Measurements from ENCODE around the gene MEX3B.
"Not testable (repeated sequence)": the region's sequence is repeated elsewhere in the genome, so short reads cannot be mapped to it uniquely, and the experiment has no call there.

MEX3B gene

DNA sequence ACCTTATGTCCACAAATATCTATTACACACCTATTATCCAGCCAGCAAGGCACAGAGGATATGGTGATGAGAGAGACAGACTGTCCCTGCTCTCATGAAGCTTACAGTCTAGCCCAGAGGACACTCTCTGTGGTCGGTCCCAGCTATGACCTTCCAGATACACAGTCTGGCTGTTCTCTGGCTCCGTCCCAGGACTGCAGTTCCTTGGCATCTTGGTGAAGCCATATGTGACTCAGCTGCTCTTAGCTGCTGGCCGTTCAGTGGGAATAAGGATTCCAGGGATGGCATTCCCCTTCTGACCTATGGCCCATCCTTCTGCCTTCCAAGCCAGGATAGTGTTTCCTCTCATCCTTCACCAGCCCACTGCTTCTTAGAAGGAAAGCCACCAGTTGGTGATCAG lies 30.8 kb downstream of the MEX3B start:
- in situ Hi-C loops (cut with MboI; ENCODE audit: low sequenced_read_pairs): no loop called here

DNA sequence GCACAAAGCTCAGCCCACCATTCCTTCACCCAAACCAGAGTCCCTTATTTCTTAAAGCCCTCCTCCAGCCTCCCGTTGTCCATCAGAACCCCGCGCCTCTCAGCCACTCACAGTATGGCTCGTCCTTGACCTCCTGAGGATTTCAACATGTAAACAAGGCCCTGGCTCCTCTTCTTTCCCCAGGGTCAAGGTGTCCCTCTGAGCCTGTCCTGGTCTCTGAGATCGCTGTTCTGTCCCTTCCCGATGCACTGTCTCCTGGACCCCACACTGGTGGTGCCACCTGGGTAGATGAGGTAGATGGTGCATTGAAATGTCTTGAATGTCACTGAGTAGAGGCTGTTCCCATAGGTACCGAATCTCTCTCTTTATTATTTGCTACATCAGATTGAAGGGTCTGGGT lies 32.9 kb downstream of the MEX3B start:
- in situ Hi-C loops (cut with MboI; ENCODE audit: low sequenced_read_pairs): no loop called here

DNA sequence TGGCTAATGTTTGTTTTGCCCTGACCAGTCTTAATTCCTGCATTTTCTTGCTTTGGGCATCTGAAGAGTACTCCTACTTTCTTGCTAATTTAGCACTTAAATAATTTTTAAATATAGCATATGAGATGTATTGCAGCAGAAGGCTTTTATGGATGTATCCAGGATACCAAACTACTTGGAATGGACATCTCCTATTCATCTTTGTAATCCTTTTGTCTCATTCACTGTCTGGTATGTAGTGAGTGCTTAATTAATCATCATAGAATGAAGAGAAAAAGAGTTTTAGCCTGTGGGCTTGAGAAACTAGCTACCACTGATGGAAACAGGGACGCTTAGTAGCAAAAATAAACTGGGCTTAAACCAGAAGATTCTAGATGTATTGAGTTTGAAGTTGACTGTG lies 40.6 kb downstream of the MEX3B start:
- in situ Hi-C loops (cut with MboI; ENCODE audit: low sequenced_read_pairs): no loop called here

DNA sequence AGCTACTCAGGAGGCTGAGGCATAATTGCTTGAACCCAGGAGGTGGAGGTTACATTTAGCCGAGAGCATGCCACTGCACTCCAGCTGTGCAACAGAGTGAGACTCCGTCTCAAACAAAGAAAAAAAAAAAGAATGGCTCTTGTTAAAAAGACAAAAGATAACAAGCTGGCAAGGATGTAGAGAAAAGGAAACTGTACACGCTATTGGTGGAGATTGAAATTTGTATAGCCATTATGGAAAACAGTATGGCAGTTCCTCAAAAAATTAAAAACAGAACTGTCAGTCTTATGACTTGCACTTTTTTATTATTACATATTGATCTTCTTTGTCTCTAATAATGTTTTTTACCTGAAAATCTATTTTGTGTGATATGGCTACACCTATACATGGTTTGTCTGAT lies 41.9 kb downstream of the MEX3B start:
- in situ Hi-C loops (cut with MboI; ENCODE audit: low sequenced_read_pairs): no loop called here

DNA sequence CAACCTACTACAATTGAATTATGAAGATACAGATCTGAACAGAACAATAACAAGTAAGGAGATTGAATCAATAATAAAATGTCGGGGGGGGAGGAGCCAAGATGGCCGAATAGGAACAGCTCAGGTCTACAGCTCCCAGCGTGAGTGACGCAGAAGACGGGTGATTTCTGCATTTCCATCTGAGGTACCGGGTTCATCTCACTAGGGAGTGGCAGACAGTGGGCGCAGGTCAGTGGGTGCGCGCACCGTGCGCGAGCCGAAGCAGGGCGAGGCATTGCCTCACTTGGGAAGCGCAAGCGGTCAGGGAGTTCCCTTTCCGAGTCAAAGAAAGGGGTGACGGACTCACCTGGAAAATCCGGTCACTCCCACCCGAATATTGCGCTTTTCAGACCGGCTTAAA lies 50.7 kb downstream of the MEX3B start:
- in situ Hi-C loops (cut with MboI; ENCODE audit: low sequenced_read_pairs): not testable (repeated sequence)

DNA sequence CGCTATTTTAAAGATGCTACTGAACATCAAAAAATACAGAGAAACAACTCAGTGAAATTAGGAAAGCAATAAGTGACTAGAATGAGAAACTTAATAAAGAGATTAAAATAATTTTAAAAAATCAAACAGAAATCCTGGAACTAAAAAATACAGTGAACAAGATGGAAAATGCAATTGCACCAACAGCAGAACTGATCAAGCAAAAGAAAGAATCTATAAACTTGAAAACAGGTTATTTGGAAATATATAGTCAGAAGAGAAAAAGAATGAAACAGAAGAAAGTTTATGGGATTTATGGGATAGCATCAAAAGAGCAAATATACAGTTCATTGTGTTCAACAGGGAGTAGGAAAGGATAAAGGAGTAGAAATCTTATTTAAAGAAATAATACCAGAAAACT lies 53.3 kb downstream of the MEX3B start:
- in situ Hi-C loops (cut with MboI; ENCODE audit: low sequenced_read_pairs): no loop called here
